Neural cell (in vitro differentiated cells): Measurements from ENCODE around the gene USP32.

ENCODE experiments used
- EP300 ChIP-seq: fragments of 450-650 bp; conservative IDR thresholded peaks from 2 replicates; pipeline ENCODE4 v1.6.1; 2014; ENCODE audit warnings: antibody characterized with exemption, mild to moderate bottlenecking, moderate library complexity; ENCODE audit not compliant: poor library complexity, severe bottlenecking
- EZH2 ChIP-seq: fragments of 200-600, 300-800 bp; shearing (Covaris generic), sonication (generic); IDR thresholded peaks from 2 replicates; pipeline ENCODE4 v1.6.1; 2014; ENCODE audit warnings: antibody characterized with exemption, low read length, borderline replicate concordance, mild to moderate bottlenecking; ENCODE audit not compliant: insufficient read depth, poor library complexity, severe bottlenecking
- MXI1 ChIP-seq: fragments of 450-650 bp; conservative IDR thresholded peaks from 2 replicates; pipeline ENCODE4 v1.6.1; 2014; ENCODE audit warnings: antibody characterized with exemption, mild to moderate bottlenecking; ENCODE audit not compliant: poor library complexity, severe bottlenecking
- POLR2AphosphoS5 ChIP-seq: IDR thresholded peaks from 2 replicates; pipeline ENCODE4 v1.6.1; 2012
- TAF1 ChIP-seq: IDR thresholded peaks from 2 replicates; pipeline ENCODE4 v1.6.1; 2012; ENCODE audit warnings: low read depth
- TF ChIP-seq, protein P1 (sequence below): IDR thresholded peaks from 2 replicates; pipeline ENCODE4 v1.6.1; 2012; ENCODE audit warnings: borderline replicate concordance
- TF ChIP-seq, protein P2 (sequence below): fragments of 450-650 bp; IDR thresholded peaks from 2 replicates; pipeline ENCODE4 v1.5.1; 2014; ENCODE audit warnings: antibody characterized with exemption, mild to moderate bottlenecking, moderate library complexity; ENCODE audit not compliant: poor library complexity, severe bottlenecking

GRCh38 chr17:60325730-60326524 lies 66.0 kb downstream of the USP32 start:
- TF ChIP-seq, protein P1, sequence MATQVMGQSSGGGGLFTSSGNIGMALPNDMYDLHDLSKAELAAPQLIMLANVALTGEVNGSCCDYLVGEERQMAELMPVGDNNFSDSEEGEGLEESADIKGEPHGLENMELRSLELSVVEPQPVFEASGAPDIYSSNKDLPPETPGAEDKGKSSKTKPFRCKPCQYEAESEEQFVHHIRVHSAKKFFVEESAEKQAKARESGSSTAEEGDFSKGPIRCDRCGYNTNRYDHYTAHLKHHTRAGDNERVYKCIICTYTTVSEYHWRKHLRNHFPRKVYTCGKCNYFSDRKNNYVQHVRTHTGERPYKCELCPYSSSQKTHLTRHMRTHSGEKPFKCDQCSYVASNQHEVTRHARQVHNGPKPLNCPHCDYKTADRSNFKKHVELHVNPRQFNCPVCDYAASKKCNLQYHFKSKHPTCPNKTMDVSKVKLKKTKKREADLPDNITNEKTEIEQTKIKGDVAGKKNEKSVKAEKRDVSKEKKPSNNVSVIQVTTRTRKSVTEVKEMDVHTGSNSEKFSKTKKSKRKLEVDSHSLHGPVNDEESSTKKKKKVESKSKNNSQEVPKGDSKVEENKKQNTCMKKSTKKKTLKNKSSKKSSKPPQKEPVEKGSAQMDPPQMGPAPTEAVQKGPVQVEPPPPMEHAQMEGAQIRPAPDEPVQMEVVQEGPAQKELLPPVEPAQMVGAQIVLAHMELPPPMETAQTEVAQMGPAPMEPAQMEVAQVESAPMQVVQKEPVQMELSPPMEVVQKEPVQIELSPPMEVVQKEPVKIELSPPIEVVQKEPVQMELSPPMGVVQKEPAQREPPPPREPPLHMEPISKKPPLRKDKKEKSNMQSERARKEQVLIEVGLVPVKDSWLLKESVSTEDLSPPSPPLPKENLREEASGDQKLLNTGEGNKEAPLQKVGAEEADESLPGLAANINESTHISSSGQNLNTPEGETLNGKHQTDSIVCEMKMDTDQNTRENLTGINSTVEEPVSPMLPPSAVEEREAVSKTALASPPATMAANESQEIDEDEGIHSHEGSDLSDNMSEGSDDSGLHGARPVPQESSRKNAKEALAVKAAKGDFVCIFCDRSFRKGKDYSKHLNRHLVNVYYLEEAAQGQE, result no peak
- TF ChIP-seq MXI1 (no peak), POLR2AphosphoS5 (no peak), EP300 (no peak), TAF1 (no peak), EZH2 (no peak)
- TF ChIP-seq, protein P2, sequence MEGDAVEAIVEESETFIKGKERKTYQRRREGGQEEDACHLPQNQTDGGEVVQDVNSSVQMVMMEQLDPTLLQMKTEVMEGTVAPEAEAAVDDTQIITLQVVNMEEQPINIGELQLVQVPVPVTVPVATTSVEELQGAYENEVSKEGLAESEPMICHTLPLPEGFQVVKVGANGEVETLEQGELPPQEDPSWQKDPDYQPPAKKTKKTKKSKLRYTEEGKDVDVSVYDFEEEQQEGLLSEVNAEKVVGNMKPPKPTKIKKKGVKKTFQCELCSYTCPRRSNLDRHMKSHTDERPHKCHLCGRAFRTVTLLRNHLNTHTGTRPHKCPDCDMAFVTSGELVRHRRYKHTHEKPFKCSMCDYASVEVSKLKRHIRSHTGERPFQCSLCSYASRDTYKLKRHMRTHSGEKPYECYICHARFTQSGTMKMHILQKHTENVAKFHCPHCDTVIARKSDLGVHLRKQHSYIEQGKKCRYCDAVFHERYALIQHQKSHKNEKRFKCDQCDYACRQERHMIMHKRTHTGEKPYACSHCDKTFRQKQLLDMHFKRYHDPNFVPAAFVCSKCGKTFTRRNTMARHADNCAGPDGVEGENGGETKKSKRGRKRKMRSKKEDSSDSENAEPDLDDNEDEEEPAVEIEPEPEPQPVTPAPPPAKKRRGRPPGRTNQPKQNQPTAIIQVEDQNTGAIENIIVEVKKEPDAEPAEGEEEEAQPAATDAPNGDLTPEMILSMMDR, result no peak
